Left ventricle myocardium inferior (tissue), 1 donor: ENCODE measurements around the gene TRIM17. TPM values are rescaled to one million over a fixed set of nuclear protein-coding genes. Genes with fewer than 3 reads are reported as not detected.
"Not testable (repeated sequence)": the region's sequence is repeated elsewhere in the genome, so short reads cannot be mapped to it uniquely, and the experiment has no call there.

Experiments
- DNase-seq: peaks from one replicate; pipeline ENCODE4 v3.0.0-alpha.2; 2020
- H3K27ac ChIP-seq: fragments of 200-600 bp; replicated peaks from 2 replicates; pipeline ENCODE4 v1.8.0; 2021
- H3K27me3 ChIP-seq: fragments of 200-600 bp; 2 replicates; pipeline ENCODE4 v1.8.0; 2021; ENCODE audit warnings: low read depth
- H3K36me3 ChIP-seq: fragments of 200-600 bp; 2 replicates; pipeline ENCODE4 v1.8.0; 2021
- H3K4me1 ChIP-seq: fragments of 200-600 bp; 2 replicates; pipeline ENCODE4 v1.8.0; 2021
- H3K4me3 ChIP-seq: fragments of 200-600 bp; 2 replicates; pipeline ENCODE4 v1.8.0; 2021; ENCODE audit warnings: mild to moderate bottlenecking, moderate library complexity
- H3K9me3 ChIP-seq: fragments of 200-600 bp; replicated peaks from 2 replicates; pipeline ENCODE4 v1.8.0; 2021
- CTCF ChIP-seq: fragments of 200-600 bp; IDR thresholded peaks from 2 replicates; pipeline ENCODE4 v1.8.0; 2021; ENCODE audit warnings: antibody characterized with exemption, mild to moderate bottlenecking, borderline replicate concordance
- intact Hi-C: fragments of 100-400 bp; cut with micrococcal nuclease; formaldehyde crosslinking; loops from one replicate; pipeline ENCODE4 v1.11.0; 2022
- total RNA-seq: library from RNA; stranded (reverse); fragmentation: NEBNext Ultra II Directional; extraction: Animal tissue kit (Norgen Biotek cat#: 25700); gene quantifications from one replicate; pipeline ENCODE4 v1.2.1, GENCODE V29; 2021
- donor health status: DM: no; HTN: yes; CAD: no; lungs with severe emphysema.

Gene TRIM17
- total RNA-seq, 1 donor from 2014 or later: 0.36 TPM

DNA sequence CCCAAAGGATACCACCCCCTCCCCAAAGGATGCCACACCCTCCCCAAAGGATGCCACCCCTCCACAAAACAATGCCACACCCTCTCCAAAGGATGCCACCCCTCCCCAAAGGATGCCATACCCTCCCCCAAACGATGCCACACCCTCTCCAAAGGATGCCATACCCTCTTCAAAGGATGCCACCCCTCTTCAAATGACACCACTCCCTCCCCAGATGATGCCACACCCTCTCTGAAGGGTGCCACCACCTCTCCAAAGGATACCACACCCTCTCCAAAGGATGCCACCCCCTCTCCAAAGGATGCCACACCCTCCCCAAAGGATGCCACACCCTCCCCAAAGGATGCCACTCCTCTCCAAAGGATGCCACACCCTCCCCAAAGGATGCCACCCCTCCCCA is 21.6 kb upstream of the TRIM17 start:
- H3K36me3 ChIP-seq: no peaks in the 10 kb centered on the region
- no peak overlapping the region for H3K27ac ChIP-seq
- H3K9me3 ChIP-seq: no peaks in the 10 kb centered on the region
- TF ChIP-seq CTCF: no peak
- no peak overlapping the region for H3K4me3 ChIP-seq
- H3K27me3 ChIP-seq: peaks cover 64% of the 10 kb centered on the region
- H3K4me1 ChIP-seq: no peaks in the 10 kb centered on the region
- no peak for DNase-seq
- intact Hi-C loops: no loop called here

- no peak overlapping the region for H3K4me3 ChIP-seq
- no peaks in the 10 kb centered on the region for H3K9me3 ChIP-seq
- TF ChIP-seq CTCF: no peak
- H3K27me3 ChIP-seq: peaks cover 60% of the 10 kb centered on the region
- no peaks in the 10 kb centered on the region for H3K36me3 ChIP-seq
- intact Hi-C loops: no loop called here
- DNase-seq: no peak
- H3K27ac ChIP-seq: no peak overlapping the region
- no peaks in the 10 kb centered on the region for H3K4me1 ChIP-seq
These were observed 20.8 kb upstream of the TRIM17 start for GRCh38 chr1:228437424-228437962.

GRCh38 chr1:228434689-228435088 is 18.0 kb upstream of the TRIM17 start:
- Histone ChIP-seq H3K9me3 (no peaks in the 10 kb centered on the region), H3K36me3 (no peaks in the 10 kb centered on the region), H3K27ac (no peak overlapping the region), H3K27me3 (peaks cover 46% of the 10 kb centered on the region), H3K4me3 (no peak overlapping the region), H3K4me1 (no peaks in the 10 kb centered on the region)
- no peak for TF ChIP-seq CTCF
- intact Hi-C loops: no loop called here
- no peak for DNase-seq

GRCh38 chr1:228433337-228434053 is 16.8 kb upstream of the TRIM17 start:
- H3K27ac ChIP-seq, DNase-seq, H3K4me3 ChIP-seq, H3K4me1 ChIP-seq, intact Hi-C loops, H3K9me3 ChIP-seq, H3K36me3 ChIP-seq: not testable (repeated sequence)
- H3K27me3 ChIP-seq: peaks cover 52% of the 10 kb centered on the region

DNA sequence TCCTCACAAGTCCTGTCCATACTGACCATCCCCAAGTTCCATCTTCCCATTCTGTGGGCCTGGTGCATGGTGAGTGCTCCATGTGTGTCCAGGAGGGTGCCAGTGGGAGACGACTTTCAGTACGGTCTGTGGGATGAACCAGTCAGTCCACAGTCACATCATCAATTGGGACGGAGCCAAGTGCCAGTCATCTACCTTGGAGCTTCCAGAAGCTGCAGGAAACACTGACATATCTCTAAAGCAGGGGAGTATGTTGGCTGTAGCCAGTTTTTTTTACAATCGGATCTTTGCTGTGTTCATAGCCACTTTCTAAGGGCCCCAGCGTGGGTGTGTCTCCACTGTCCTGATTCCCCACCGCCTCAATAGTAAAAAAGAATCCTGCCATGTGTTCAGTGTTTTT is 13.6 kb upstream of the TRIM17 start:
- Histone ChIP-seq H3K27ac (no peak overlapping the region), H3K9me3 (no peaks in the 10 kb centered on the region), H3K4me1 (no peaks in the 10 kb centered on the region), H3K36me3 (no peaks in the 10 kb centered on the region), H3K27me3 (peaks cover 30% of the 10 kb centered on the region), H3K4me3 (no peak overlapping the region)
- intact Hi-C loops: no loop called here
- TF ChIP-seq CTCF: no peak
- no peak for DNase-seq

GRCh38 chr1:228429698-228430097 is 13.0 kb upstream of the TRIM17 start:
- intact Hi-C loops: no loop called here
- Histone ChIP-seq H3K4me1 (no peaks in the 10 kb centered on the region), H3K9me3 (no peaks in the 10 kb centered on the region), H3K4me3 (no peak overlapping the region), H3K27me3 (peaks cover 29% of the 10 kb centered on the region), H3K27ac (no peak overlapping the region), H3K36me3 (no peaks in the 10 kb centered on the region)
- TF ChIP-seq CTCF: no peak
- no peak for DNase-seq
